Suprapubic skin (tissue), 3 donors: ENCODE data around the gene MANBA.

Experiments
- EP300 ChIP-seq: sonication (generic); formaldehyde crosslinking; IDR thresholded peaks from one replicate; pipeline ENCODE4 v1.6.1; 2017; ENCODE audit warnings: antibody characterized with exemption
- POLR2A ChIP-seq, 2 donors: fragments of 450-650 bp; IDR thresholded peaks; one replicate each; pipeline ENCODE4 v1.6.1; 2017; ENCODE audit warnings: antibody characterized with exemption in 2 of 2, mild to moderate bottlenecking in 2 of 2, moderate library complexity in 2 of 2
- TF ChIP-seq, protein P1 (sequence below), 2 donors: fragments of 200-600 bp in 1 of 2; fragments of 450-650 bp in 1 of 2; sonication (generic) in 1 of 2; IDR thresholded peaks; one replicate each; pipeline ENCODE4 v1.5.1; 2016 to 2019; ENCODE audit warnings: antibody characterized with exemption in 2 of 2, mild to moderate bottlenecking in 1 of 2, moderate library complexity in 1 of 2

DNA sequence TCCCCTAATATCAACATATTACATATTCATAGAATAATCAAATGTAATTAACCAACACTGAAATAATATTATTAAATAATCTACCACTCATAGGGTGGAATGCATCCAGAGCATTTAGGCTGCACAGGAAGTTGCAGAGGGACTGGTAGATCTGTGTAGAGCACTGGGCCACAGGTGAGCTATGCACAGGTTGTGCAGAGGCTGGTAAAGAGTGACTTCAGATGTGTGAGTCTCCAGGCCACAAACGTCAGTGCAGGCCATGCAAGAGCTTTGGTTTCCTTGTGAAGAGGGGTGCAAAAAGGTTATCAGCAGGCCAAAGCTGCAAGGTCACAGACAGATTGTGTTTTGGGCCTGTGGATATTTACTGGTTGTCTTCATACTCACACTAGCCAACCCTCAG lies 25.5 kb upstream of the MANBA start:
- no peak for TF ChIP-seq POLR2A (IDR thresholded peaks at IDR 0.05)
- TF ChIP-seq, protein P1, sequence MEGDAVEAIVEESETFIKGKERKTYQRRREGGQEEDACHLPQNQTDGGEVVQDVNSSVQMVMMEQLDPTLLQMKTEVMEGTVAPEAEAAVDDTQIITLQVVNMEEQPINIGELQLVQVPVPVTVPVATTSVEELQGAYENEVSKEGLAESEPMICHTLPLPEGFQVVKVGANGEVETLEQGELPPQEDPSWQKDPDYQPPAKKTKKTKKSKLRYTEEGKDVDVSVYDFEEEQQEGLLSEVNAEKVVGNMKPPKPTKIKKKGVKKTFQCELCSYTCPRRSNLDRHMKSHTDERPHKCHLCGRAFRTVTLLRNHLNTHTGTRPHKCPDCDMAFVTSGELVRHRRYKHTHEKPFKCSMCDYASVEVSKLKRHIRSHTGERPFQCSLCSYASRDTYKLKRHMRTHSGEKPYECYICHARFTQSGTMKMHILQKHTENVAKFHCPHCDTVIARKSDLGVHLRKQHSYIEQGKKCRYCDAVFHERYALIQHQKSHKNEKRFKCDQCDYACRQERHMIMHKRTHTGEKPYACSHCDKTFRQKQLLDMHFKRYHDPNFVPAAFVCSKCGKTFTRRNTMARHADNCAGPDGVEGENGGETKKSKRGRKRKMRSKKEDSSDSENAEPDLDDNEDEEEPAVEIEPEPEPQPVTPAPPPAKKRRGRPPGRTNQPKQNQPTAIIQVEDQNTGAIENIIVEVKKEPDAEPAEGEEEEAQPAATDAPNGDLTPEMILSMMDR (IDR thresholded peaks at IDR 0.05): no peak
- TF ChIP-seq EP300: no peak
